AG04450 (cell line): ENCODE results near the gene TRIM66. TPM values are rescaled to one million over a fixed set of nuclear protein-coding genes. Genes with fewer than 3 reads are reported as not detected.

ENCODE experiments used
- CTCF ChIA-PET: fragments of 300-600, 350-600 bp; formaldehyde crosslinking; extraction: SDS; loops from one replicate; lab custom pipeline; 2022; ENCODE audit warnings: antibody characterized with exemption, inconsistent platforms; lab: Charles Lee
- POLR2A ChIA-PET: fragments of 350-600 bp; formaldehyde crosslinking; extraction: SDS; loops from one replicate; lab custom pipeline; 2021; ENCODE audit warnings: antibody characterized with exemption, inconsistent platforms; lab: Yijun Ruan, JAX
- DNase-seq: peaks from one replicate; pipeline ENCODE4 v3.0.0-alpha.2; 2011; ENCODE audit warnings: low read depth, low spot score
- H3K27ac ChIP-seq: one replicate; pipeline ENCODE4 v1.5.1; 2012; ENCODE audit warnings: low read depth, low read length, control low read depth
- H3K27me3 ChIP-seq: one replicate; pipeline ENCODE4 v1.6.0; 2012; ENCODE audit warnings: low read length; ENCODE audit not compliant: control insufficient read depth, insufficient read depth
- H3K4me3 ChIP-seq: 2 replicates; pipeline ENCODE4 v1.5.1; 2011; ENCODE audit warnings: mild to moderate bottlenecking, low read depth, low read length, control low read depth
- H3K9me3 ChIP-seq: 2 replicates; pipeline ENCODE4 v1.5.1; 2012; ENCODE audit warnings: low read length; ENCODE audit not compliant: control insufficient read depth, insufficient read depth
- polyA plus RNA-seq: library from polyadenylated mRNA; depleted of rRNA; stranded (reverse); fragments of >200 nt; gene quantifications from 2 replicates; pipeline ENCODE4 v1.2.3, GENCODE V29; 2011
- TF ChIP-seq, protein P1 (sequence below): IDR thresholded peaks from 2 replicates; pipeline ENCODE4 v1.5.1; 2011; ENCODE audit warnings: low read depth, low read length, control low read depth, inconsistent platforms

TRIM66 gene
- polyA plus RNA-seq, 1 experiment: 6.3 TPM

GRCh38 chr11:8621147-8621546, 61.3 kb downstream of the TRIM66 start:
- Histone ChIP-seq H3K9me3 (no peaks in the 10 kb centered on the region), H3K4me3 (no peak overlapping the region), H3K27ac (no peak overlapping the region), H3K27me3 (no peaks in the 10 kb centered on the region)
- TF ChIP-seq, protein P1, sequence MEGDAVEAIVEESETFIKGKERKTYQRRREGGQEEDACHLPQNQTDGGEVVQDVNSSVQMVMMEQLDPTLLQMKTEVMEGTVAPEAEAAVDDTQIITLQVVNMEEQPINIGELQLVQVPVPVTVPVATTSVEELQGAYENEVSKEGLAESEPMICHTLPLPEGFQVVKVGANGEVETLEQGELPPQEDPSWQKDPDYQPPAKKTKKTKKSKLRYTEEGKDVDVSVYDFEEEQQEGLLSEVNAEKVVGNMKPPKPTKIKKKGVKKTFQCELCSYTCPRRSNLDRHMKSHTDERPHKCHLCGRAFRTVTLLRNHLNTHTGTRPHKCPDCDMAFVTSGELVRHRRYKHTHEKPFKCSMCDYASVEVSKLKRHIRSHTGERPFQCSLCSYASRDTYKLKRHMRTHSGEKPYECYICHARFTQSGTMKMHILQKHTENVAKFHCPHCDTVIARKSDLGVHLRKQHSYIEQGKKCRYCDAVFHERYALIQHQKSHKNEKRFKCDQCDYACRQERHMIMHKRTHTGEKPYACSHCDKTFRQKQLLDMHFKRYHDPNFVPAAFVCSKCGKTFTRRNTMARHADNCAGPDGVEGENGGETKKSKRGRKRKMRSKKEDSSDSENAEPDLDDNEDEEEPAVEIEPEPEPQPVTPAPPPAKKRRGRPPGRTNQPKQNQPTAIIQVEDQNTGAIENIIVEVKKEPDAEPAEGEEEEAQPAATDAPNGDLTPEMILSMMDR: no peak
- POLR2A ChIA-PET: no interaction called here
- DNase-seq: no peak
- CTCF ChIA-PET: no interaction called here

GRCh38 chr11:8617063-8617462, 65.4 kb downstream of the TRIM66 start:
- TF ChIP-seq, protein P1: no peak

DNA sequence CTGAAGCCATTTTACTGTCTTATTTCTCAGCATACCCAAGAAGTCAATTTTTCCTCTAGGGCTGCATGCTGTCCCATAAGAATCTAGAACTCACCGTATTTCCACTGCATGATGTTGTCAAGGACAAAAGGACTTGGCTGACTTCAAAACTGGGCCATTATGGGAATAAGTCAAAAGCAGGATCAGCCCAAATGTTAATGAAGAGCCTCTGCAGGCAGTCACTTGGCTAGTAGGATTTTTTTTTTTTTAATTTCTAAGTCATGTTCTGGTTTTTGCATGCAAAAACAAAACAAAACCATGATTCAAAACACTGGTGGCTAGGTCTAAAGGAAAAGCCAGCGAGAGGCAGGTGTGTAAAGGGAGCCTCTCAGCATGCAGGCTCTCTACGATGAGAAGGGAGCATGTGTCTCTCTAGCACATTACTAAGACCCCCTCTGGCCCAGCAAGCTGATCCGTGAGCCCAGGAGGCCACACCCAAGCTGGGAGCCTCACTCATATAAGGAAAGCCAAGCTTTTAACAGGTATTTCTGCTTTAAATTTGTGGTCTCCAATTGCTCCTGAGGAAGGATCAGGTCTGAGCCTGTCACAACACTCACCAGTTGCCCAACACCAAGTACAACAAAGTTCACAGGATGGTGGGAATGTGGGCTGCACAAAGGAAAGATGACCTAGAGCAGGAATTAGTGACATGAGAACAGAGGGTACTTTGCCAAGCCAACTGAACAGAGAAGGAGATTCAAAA, 67.0 kb downstream of the TRIM66 start:
- no peak overlapping the region for H3K4me3 ChIP-seq
- no peak overlapping the region for H3K27ac ChIP-seq
- ChIA-PET CTCF (no interaction called here), POLR2A (no interaction called here)
- H3K27me3 ChIP-seq: no peaks in the 10 kb centered on the region
- TF ChIP-seq, protein P1: no peak
- no peak for DNase-seq
- no peaks in the 10 kb centered on the region for H3K9me3 ChIP-seq

More at GRCh38 chr11:8617063-8617462, 65.4 kb downstream of the TRIM66 start:
- H3K9me3 ChIP-seq: no peaks in the 10 kb centered on the region
- DNase-seq: no peak
- no peak overlapping the region for H3K27ac ChIP-seq
- no peaks in the 10 kb centered on the region for H3K27me3 ChIP-seq
- CTCF ChIA-PET: interaction anchor here (1.1 kb wide), 1 partner anchor 8 kb away, joined by 3 read pairs; no protein-coding TSS in a partner anchor
- H3K4me3 ChIP-seq: no peak overlapping the region
- POLR2A ChIA-PET: no interaction called here

DNA sequence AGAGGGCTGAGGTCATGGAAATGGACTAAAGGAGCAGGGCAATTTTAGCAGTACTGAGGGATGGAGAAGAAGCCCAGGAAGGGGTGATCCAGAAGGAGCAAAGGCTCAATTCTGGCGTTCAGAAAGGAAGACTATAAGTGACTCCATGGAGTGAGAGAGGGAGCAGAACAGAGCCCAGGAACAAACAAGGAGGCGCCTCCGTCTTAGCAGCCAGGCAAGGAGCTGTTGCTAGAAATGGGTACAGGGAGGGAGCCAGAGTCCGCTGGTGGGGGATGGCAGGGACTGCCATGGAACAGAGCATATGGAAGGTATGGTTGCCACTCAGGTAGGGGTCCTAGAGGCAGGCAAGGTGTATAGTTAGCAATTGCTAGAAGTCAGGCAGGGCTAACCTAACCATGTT, 68.0 kb downstream of the TRIM66 start:
- no peaks in the 10 kb centered on the region for H3K27me3 ChIP-seq
- no peak overlapping the region for H3K27ac ChIP-seq
- TF ChIP-seq, protein P1: no peak
- ChIA-PET POLR2A (no interaction called here), CTCF (no interaction called here)
- no peaks in the 10 kb centered on the region for H3K9me3 ChIP-seq
- no peak overlapping the region for H3K4me3 ChIP-seq
- DNase-seq: no peak

DNA sequence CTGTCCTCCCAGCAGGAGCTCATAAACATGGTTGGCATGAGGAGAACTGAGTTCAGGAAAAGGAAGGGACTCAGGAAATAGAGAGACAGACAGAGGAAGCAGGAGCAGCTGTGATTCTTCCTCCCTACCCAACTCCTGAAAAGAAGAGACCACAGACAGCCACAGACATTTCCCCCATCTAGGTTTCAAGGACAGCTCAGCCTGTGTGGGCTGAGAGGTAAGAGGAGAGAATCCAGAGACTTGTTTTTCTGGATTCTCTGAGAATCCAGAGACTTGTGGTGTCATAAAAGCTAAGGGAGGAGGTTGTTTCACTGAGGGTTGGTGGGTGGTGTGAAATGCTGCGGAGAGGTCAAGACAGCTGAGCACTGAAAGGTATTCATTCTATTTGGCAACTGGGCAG, 69.4 kb downstream of the TRIM66 start:
- no peak overlapping the region for H3K27ac ChIP-seq
- H3K4me3 ChIP-seq: no peak overlapping the region
- H3K27me3 ChIP-seq: no peaks in the 10 kb centered on the region
- POLR2A ChIA-PET: interaction anchor here (0.6 kb wide), 1 partner anchor 17 kb away, joined by 3 read pairs; no protein-coding TSS in a partner anchor
- TF ChIP-seq, protein P1: no peak
- H3K9me3 ChIP-seq: no peaks in the 10 kb centered on the region
- CTCF ChIA-PET: interaction anchor here (1.3 kb wide), 1 partner anchor 346 kb away, joined by 3 read pairs; no protein-coding TSS in a partner anchor
- DNase-seq: no peak
